Astrocyte (in vitro differentiated cells and primary cell): ENCODE data around the gene APMAP.

Source experiments
- EZH2 ChIP-seq: IDR thresholded peaks from 2 replicates; pipeline ENCODE4 v1.6.1; 2012; ENCODE audit warnings: mild to moderate bottlenecking, low read length, inconsistent platforms; ENCODE audit not compliant: insufficient read depth
- TF ChIP-seq, protein P1 (sequence below): IDR thresholded peaks from 2 replicates; pipeline ENCODE4 v1.5.1; 2011; ENCODE audit warnings: low read depth, mild to moderate bottlenecking, inconsistent platforms, low read length, moderate library complexity; ENCODE audit not compliant: insufficient read depth

DNA sequence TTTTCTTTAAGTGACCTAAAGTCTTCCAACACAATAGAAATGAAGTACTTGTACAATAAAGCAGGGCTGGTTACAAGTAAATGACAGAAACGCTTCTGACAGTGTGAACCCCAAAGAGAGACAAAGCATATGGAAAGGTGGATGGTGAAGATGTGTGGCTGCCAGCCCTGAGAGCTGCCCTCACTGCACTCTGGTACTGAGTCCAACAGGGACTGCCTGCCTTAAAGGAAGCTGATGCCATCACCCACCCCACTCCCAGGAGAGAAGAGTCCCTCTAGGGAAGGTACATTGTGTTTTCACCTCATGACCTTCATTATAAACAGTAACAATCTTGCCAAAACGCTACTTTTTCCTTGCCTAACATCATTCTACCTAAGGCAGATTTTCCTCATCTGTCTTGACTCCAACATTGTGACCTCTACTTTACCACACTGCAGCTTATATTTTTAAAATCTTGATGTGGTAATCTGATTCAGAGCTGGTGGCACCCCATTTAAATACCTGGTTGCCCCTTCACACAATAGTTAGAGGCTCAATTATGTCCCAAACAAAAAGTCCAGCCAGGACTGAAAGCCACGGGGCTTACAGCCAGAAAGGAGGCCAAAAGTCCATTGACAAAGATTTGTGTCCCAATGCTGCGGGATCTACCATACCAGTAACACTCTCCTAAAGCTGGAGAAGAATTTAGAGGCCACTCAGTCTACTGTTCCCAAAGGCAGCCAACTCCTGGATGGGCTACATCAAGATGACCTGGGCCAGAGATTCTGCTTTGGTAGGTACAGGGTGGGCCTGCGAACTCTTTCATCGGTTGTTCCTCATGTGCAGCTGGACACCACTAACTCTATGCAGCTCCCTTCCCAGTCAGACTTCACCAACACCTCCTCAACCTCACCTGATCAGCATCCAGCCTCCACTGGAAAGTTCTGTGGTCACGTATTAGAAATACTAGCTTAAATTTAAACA, 4.4 kb downstream of the APMAP start:
- TF ChIP-seq, protein P1, sequence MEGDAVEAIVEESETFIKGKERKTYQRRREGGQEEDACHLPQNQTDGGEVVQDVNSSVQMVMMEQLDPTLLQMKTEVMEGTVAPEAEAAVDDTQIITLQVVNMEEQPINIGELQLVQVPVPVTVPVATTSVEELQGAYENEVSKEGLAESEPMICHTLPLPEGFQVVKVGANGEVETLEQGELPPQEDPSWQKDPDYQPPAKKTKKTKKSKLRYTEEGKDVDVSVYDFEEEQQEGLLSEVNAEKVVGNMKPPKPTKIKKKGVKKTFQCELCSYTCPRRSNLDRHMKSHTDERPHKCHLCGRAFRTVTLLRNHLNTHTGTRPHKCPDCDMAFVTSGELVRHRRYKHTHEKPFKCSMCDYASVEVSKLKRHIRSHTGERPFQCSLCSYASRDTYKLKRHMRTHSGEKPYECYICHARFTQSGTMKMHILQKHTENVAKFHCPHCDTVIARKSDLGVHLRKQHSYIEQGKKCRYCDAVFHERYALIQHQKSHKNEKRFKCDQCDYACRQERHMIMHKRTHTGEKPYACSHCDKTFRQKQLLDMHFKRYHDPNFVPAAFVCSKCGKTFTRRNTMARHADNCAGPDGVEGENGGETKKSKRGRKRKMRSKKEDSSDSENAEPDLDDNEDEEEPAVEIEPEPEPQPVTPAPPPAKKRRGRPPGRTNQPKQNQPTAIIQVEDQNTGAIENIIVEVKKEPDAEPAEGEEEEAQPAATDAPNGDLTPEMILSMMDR, result no peak
- no peak for TF ChIP-seq EZH2
